Activated T-cell treated with anti-CD3 and anti-CD28 coated beads for 24 hours (primary cell): ENCODE results near the gene PEDS1.
"Not testable (repeated sequence)": the region's sequence is repeated elsewhere in the genome, so short reads cannot be mapped to it uniquely, and the experiment has no call there.

Source experiments
- DNase-seq: peaks from one replicate; pipeline ENCODE4 v3.0.0-alpha.2; 2020; ENCODE audit warnings: low read depth

PEDS1 gene

GRCh38 chr20:50163570-50164317 is 10.2 kb upstream of the PEDS1 start:
- DNase-seq = no peak

- not testable (repeated sequence) for DNase-seq
These were observed 8.0 kb upstream of the PEDS1 start for GRCh38 chr20:50161494-50161893.

DNA sequence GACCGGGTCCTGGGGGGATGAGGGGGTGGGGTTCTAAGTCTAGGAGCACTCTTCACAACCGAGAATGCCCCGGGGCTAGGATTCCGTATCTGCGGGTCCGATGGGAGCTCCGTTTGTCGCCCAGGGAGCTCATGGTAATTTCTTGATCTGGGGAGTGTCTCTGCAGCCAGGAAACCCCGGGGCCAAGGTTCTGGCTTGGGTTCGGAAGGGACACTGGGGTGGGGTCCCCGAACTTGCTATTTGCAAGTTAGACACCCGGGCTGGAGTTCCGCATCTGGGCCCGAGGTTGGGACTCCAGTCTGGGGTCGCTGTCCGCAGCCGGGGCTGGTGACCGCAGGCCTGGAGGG is 397 bp downstream of the PEDS1 start:
- DNase-seq = no peak

GRCh38 chr20:50152394-50153152 is 950 bp downstream of the PEDS1 start:
- DNase-seq = no peak

GRCh38 chr20:50151034-50151743 is 2.3 kb downstream of the PEDS1 start:
- no peak for DNase-seq

DNA sequence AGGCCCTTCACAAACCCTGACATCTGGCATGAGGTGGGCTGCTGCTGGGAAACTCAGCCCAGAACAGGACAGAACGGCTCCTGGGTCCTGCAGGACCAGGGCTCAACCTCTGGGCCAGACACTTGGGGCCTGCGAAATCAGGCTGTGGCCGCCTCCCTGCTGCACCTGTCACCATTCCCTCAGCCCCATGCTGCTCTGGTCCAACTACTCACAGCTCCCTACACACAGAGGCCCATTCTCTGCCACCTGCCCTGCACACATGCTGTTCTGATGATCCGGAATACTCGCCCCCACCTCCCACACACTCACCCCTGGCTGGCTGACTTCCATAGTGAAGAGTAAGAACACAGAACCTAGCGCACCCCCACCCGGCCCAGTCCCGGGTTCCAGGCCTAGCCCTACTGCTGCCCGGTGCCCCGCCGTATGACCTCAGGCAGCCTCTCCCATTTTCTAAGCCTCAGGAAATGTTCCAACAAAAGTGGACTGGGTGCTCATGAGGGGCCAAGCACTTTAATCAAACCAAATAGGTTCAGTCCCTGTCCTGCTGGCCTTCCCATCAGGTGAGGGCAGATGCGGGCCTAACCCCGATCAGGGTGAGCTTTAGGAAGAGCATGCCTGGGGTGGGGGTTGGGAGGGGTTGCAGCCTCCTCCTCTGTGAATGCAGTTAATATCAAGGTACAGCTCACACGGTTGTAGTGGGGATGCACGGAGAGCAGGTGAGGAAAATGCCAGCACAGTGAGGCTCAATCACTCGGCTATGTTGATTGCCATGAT is 3.9 kb downstream of the PEDS1 start:
- DNase-seq = no peak

DNA sequence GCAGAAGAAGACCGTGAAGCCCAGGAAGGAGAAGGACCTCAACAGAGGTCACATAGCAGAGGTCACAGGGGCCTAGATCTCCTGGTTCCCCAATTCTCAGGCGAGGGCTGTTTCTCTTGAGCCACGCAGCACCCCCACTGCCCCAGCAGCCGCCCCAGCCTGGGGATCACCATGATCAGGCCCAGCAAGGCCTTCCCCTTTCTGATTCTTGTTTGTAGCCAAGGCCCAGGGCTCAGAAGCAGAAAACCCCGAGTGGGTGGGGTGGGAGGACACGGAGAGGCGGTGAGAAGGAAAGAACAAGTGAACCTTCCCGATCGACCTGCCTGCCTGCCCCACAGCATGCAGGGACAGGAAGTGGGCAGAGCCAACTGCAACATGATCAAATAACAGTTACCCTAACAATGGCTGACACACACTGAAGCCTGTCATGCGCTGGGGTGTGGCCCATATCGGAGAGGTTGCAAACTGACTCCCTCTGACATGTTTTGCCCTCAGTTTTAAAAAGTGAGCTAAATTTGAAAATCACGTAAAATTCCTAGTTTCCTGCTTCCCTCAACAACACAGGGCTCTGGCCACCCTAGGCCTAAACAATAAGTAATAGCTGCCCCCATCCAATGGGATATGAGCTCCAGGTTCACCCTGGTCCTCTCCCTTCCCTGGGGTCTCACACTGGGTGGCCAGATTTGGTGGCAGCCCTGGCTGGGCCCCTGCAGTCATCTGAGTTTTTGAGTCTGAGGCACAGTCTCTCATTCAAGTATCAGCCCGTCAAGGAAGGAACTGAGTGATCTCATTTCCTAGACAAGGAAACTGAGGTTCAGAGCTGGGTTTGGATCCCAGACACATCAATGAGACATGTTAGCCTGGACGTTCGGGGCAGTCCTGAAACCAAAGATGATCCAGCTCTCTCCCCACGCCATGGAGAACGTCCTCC is 6.5 kb downstream of the PEDS1 start:
- peak; percentile 61 for DNase-seq

GRCh38 chr20:50146214-50146613 is 7.3 kb downstream of the PEDS1 start:
- DNase-seq = no peak

DNA sequence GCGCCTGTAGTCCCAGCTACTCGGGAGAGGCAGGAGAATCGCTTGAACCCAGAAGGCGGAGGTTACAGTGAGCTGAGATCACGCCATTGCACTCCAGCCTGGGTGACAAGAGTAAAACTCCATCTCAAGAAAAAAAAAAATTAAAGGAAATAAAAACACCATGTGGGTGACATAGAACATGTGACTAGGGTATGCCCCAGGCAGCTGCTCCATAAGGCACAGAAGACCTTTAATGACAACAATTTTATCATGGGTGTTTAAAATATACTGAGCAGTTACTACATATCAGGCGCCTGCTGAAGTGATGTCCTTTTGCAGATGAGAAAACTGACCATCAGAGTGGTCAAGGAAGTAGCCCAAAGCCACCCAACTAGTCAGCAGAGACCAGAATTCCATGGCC is 8.0 kb downstream of the PEDS1 start:
- DNase-seq = no peak

GRCh38 chr20:50144362-50144761 is 9.2 kb downstream of the PEDS1 start:
- DNase-seq = no peak

DNA sequence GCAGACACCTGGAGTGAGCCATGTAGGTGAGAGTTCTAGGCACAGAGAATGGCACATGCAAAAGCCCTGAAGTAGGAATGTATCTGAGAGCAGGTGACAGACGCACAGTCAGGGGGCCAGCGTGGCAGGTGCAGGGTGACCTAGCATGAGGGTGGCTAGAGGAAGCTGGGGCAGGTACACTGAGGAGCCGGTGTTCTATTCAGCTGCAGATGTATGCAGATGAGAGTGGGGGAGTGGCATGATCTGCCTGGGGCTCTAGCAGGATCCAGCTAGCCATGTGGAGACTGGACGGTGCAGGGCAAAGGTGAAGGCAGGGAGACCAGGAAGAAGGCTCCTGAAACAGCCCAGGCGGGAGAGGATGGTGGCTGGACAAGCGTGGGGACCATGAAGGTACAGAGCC is 10.7 kb downstream of the PEDS1 start:
- no peak for DNase-seq

DNA sequence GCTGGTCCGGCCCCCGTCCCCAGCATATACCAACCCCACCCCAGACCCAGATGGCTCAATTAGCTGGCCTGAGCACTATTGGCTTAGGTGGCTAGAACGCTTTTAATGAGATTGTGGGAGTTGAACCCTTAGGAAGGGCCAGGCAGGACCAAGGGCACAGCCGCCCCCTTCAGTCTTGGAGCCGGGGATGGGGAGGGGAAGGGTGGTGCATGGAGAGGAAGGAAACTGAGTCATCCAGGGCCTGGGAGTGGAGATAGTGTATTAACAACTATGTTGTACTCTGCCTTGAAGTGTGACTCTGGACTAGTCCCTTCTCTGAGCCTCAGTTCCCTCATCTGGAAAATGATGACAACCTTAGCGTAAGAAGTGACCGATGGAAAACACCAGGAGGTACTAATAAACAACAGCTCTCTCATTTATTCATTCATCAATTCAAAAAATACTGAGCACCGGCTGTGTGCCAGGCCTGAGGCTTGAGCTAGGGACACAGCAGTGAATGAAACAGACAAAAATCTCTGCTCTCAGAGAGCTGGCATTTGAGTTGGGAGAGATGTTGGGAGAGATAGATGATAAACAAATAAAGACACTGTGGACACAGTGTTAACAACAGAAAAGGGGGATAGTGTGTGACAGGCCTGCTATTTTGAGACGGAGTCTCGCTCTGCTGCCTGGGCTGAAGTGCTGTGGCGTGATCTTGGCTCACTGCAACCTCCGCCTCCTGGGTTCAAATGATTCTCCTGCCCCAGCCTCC is 11.5 kb downstream of the PEDS1 start:
- DNase-seq = no peak

DNA sequence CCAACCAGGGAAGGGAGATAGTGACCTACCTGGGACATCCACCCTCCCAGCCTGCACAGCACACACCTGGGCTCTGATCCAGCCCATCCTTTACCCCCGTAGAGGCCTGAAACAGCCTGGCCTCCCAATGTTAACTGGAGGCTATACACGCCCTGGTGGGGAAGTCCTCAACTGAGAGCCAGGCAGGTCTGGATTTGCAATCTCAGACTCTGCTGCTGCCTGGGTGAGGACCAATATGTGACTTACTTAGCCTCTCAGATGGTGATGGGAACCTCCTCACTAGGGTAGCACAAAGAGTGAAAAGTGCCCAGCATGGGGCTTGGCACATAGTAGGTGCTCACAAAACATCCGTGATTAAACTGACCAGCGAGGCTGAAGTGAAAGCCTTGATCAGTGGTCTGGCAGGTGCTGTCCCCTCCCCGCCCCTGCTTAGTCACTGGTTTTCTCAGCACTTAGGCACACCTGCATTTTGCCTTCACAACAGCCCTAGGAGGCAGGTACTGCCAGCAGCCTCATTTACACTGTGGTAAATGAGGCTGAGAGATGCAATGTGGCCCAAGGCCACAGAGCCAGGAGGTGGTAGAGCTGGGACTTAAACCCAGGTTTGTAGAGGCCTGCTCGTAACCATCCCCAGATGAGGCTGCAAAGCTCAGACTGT is 12.4 kb downstream of the PEDS1 start:
- DNase-seq = no peak

DNA sequence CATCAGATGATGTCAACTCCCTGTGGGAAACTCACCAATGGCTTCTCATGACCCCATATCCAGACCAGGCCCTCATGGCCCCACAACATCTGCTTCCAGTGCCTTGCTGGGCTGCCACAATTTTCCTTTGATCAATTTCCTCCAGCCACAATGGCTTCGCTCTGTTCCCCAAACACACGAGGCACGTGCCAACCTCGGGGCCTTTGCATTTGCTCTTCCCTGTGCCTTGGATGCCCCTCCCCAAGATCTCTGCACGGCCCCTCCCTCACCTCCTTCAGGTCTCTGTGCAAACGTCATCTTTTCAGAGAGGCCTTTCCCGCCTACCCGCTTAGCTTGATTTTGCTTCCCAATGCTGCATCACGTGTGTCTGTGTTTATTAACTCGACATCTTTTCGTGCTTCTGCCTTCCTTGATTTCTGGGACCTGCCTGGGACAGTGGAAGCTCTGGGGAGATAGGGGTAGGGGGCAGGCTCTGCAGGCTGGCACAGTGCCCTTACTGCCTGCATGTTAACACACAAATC is 13.1 kb downstream of the PEDS1 start:
- DNase-seq = no peak

DNA sequence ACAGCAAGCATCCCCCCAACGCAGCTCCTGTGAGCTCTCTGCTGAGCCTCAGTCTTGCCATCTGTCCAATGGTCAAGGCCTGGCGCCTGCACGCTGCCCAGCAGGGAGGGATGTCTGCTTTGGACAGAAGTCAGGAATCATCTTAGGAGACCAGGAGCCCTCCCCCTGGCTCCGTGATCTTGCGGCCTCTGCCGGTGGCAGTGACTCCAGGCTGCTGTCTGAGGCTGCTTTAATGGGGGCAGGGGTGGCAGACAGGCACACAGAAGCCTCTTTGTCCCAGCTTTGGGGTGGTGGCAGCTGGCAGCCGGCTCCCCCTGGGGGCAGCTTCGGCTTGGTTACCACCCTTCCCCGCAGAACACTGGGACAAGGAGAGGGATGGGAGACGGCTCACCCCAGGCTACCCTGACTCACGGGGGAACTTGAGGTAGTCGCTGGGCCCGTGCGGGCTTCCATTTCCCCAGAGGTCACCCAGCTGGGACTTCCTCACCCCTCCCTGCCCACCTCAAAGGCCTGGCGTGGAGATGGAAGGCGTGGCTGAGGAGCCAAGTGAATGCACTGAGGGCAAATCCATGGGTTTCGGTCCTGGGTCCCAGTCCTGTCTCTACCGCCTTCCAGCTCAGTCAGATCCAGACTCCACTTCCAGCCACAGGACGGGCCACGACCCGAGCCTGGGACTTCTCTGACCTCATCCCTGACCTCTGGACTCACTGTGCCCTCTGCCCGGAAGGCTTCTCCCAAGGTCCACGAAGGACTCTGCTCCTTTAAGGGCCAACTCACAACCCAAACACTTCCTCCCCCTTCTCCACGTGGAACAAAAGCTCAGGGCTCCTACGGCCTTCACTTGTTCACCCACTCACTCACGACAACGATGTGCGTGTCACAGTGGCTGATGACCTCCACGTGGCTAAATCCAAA is 14.8 kb downstream of the PEDS1 start:
- DNase-seq = no peak

DNA sequence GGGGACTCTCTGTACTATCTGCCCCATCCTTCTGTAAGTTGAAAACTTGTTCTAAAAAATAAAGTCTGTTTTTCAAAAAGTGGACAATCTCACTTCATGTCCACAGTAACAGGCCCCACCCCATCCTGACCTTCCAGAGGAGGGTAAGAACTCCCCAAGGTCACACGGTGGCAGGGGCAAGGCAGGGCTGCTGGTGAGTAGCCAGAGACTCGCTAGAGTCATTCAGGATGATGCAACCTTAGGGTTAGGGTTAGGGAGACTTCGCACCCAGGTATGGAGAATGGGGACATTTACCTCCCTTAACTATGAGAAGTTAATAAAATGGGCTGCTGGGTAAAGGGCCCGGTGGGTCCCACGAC is 15.4 kb downstream of the PEDS1 start:
- DNase-seq = no peak

- not testable (repeated sequence) for DNase-seq
These were observed 15.8 kb downstream of the PEDS1 start for GRCh38 chr20:50137702-50138101.

GRCh38 chr20:50136822-50137599 is 16.5 kb downstream of the PEDS1 start:
- DNase-seq = no peak
